ENCODE results near the gene EYS. TPM values are rescaled to one million over a fixed set of nuclear protein-coding genes. Genes with fewer than 3 reads are reported as not detected.
"Not testable (repeated sequence)": the region's sequence is repeated elsewhere in the genome, so short reads cannot be mapped to it uniquely, and the experiment has no call there.

The EYS gene
- total RNA-seq, 3 donors from 2014 or later = 1.3 to 2.9 TPM; not detected in 1

DNA sequence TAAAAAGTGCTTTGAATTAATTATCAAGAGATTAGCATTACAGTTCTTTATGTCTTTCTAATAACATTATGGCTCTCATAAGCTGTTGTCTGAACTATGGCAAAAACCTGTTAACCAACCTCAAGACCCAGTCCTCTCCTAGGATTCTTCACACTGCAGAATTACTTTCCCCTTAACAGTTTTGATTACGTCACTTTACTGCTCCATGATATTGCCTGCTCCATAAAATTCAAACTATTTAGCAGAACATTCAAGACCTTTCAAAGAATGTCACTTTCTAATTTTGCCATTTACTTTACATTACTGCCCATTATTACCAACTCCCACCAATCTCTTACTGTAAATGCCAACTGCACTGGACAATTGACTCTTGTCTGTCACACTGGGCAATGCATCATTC, 1227.9 kb downstream of the EYS start:
- Histone ChIP-seq H3K27ac (no peak overlapping the region), H3K36me3 (no peaks in the 10 kb centered on the region), H3K27me3 (no peaks in the 10 kb centered on the region), H3K4me3 (no peak overlapping the region), H3K9me3 (no peaks in the 10 kb centered on the region), H3K4me1 (no peaks in the 10 kb centered on the region)
- TF ChIP-seq POLR2AphosphoS5 (IDR thresholded peaks at IDR 0.05) (no peak), POLR2A (IDR thresholded peaks at IDR 0.05) (no peak)
- TF ChIP-seq, protein P1, sequence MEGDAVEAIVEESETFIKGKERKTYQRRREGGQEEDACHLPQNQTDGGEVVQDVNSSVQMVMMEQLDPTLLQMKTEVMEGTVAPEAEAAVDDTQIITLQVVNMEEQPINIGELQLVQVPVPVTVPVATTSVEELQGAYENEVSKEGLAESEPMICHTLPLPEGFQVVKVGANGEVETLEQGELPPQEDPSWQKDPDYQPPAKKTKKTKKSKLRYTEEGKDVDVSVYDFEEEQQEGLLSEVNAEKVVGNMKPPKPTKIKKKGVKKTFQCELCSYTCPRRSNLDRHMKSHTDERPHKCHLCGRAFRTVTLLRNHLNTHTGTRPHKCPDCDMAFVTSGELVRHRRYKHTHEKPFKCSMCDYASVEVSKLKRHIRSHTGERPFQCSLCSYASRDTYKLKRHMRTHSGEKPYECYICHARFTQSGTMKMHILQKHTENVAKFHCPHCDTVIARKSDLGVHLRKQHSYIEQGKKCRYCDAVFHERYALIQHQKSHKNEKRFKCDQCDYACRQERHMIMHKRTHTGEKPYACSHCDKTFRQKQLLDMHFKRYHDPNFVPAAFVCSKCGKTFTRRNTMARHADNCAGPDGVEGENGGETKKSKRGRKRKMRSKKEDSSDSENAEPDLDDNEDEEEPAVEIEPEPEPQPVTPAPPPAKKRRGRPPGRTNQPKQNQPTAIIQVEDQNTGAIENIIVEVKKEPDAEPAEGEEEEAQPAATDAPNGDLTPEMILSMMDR (IDR thresholded peaks at IDR 0.05) = no peak
- DNase-seq (ENCODE audit: low spot score in 2 of 2) = no peak
- intact Hi-C loops (cut with DNase I; ENCODE audit: low total_unique reads) = no loop called here

DNA sequence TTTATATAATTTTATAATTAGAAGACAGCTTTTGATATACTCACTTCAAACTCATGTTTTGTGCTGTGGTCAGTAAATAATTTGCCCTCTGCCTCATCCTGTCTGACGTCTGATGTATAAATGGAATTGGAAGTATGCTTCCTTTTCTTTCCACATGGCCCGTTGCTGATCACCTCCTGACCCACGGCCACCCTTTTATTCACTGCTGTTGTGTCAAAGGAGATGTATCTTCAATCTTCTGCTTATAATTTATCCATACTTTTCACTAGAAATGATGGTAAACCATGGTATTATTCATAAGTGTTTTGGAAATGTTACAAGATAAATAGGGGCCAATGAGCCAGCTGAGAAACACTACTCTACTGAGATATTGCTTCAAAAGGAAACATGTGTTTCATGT, 1229.6 kb downstream of the EYS start:
- Histone ChIP-seq H3K36me3 (no peaks in the 10 kb centered on the region), H3K4me3 (no peak overlapping the region), H3K9me3 (no peaks in the 10 kb centered on the region), H3K4me1 (no peaks in the 10 kb centered on the region), H3K27ac (no peak overlapping the region), H3K27me3 (no peaks in the 10 kb centered on the region)
- DNase-seq (ENCODE audit: low spot score in 2 of 2) = no peak
- TF ChIP-seq POLR2A (IDR thresholded peaks at IDR 0.05) = no peak
- TF ChIP-seq, protein P1 (IDR thresholded peaks at IDR 0.05) = no peak
- TF ChIP-seq POLR2AphosphoS5 (IDR thresholded peaks at IDR 0.05) = no peak
- intact Hi-C loops (cut with DNase I; ENCODE audit: low total_unique reads) = no loop called here

DNA sequence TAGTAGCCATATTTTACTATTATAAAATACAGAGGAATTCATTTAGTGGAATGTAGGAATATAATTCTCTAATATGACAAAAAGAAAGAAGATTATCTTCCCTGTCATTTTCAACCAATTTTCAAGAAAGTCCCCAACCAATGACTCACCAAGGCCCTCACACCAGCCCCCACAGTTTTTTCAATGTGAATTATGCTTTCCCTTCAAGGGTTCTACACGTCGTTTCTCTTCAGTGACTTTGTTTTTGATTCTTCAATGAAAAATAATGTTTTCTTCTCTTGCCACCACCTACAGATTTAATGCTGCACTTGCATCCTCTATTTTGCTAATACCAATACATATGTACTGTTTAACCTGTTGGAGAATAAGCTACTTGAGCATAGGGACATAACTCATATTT, 1230.1 kb downstream of the EYS start:
- H3K9me3 ChIP-seq = no peaks in the 10 kb centered on the region
- no peaks in the 10 kb centered on the region for H3K36me3 ChIP-seq
- H3K4me1 ChIP-seq = no peaks in the 10 kb centered on the region
- no peak for DNase-seq (ENCODE audit: low spot score in 2 of 2)
- H3K4me3 ChIP-seq = no peak overlapping the region
- no peaks in the 10 kb centered on the region for H3K27me3 ChIP-seq
- H3K27ac ChIP-seq = no peak overlapping the region
- no peak for TF ChIP-seq POLR2A (IDR thresholded peaks at IDR 0.05)
- TF ChIP-seq POLR2AphosphoS5 (IDR thresholded peaks at IDR 0.05) = no peak
- TF ChIP-seq, protein P1 (IDR thresholded peaks at IDR 0.05) = no peak
- intact Hi-C loops (cut with DNase I; ENCODE audit: low total_unique reads) = no loop called here

DNA sequence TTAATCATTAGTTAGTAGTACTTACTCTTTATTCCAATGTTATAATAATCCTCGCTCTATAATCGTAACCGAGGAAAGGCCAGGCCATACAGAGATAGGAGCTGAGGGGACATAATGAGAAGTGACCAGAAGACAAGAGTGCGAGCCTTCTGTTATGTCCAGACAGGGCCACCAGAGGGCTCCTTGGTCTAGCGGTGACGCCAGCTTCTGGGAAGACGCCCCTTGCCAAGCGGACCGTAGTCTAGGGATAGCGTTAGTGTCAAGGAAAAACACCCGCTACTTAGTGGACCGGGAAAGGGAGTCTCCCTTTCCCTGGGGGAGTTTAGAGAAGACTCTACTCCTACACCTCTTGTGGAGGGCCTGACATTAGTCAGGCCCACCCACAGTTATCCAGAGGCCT, 1237.6 kb downstream of the EYS start:
- H3K27ac ChIP-seq; H3K9me3 ChIP-seq; H3K4me1 ChIP-seq; H3K27me3 ChIP-seq; DNase-seq (ENCODE audit: low spot score in 2 of 2); H3K4me3 ChIP-seq; H3K36me3 ChIP-seq; intact Hi-C loops (cut with DNase I; ENCODE audit: low total_unique reads): not testable (repeated sequence)

DNA sequence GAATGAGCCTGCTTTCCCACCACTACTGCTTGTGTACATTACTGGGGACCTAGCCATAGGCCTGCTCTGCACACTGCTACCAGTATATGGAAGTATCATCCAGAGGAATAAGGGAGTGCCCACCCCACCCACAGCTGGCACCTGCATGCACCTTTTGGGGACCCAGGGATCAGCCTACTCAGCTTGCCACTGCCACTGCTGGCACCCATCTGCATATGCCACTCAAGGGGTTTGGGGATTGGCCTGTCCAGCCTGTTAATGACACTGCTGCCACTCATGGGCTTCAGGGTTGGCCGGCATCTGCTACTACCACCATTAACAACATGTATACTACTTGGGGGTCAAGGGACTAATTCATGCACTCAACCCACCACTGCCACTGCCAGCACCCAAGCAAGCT, 1239.4 kb downstream of the EYS start:
- no peak for DNase-seq (ENCODE audit: low spot score in 2 of 2)
- Histone ChIP-seq H3K36me3 (no peaks in the 10 kb centered on the region), H3K9me3 (peaks cover 0 to 8% of the 10 kb centered on the region in 2 donors), H3K4me3 (no peak overlapping the region), H3K4me1 (no peaks in the 10 kb centered on the region), H3K27me3 (no peaks in the 10 kb centered on the region), H3K27ac (no peak overlapping the region)
- no peak for TF ChIP-seq POLR2AphosphoS5 (IDR thresholded peaks at IDR 0.05)
- TF ChIP-seq, protein P1 (IDR thresholded peaks at IDR 0.05) = no peak
- TF ChIP-seq POLR2A (IDR thresholded peaks at IDR 0.05) = no peak
- intact Hi-C loops (cut with DNase I; ENCODE audit: low total_unique reads) = no loop called here

DNA sequence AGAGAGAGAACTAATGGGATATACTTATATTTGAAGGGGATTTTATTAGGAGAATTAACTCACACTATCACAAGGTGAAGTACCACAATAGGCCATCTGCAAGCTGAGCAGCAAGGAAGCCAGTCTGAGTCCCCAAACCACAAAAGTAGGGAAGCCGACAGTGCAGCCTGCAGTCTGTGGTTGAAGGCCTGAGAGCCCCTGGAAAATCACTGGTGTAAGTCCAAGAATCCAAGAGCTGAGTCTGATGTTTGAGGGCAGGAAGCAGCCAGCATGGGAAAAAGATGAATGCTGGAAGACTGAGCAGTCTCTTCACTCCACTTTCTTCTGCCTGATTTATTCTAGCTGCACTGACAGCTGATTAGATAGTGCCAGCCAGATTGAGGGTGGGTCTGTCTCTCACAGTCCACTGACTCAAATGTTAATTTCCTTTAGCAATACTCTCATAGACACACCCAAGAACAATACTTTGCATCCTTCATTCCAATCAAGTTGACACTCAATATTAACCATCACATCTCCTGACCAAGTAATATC, 1247.5 kb downstream of the EYS start:
- Histone ChIP-seq H3K27me3 (no peaks in the 10 kb centered on the region), H3K36me3 (no peaks in the 10 kb centered on the region), H3K4me3 (no peak overlapping the region), H3K4me1 (no peaks in the 10 kb centered on the region), H3K27ac (no peak overlapping the region), H3K9me3 (no peaks in the 10 kb centered on the region)
- intact Hi-C loops (cut with DNase I; ENCODE audit: low total_unique reads) = loop anchor here (2.0 kb wide), 1 partner anchor 37 kb away; no protein-coding TSS in a partner anchor
- TF ChIP-seq POLR2A (IDR thresholded peaks at IDR 0.05) (no peak), POLR2AphosphoS5 (IDR thresholded peaks at IDR 0.05) (no peak)
- TF ChIP-seq, protein P1 (IDR thresholded peaks at IDR 0.05) = no peak
- DNase-seq (ENCODE audit: low spot score in 2 of 2) = no peak

DNA sequence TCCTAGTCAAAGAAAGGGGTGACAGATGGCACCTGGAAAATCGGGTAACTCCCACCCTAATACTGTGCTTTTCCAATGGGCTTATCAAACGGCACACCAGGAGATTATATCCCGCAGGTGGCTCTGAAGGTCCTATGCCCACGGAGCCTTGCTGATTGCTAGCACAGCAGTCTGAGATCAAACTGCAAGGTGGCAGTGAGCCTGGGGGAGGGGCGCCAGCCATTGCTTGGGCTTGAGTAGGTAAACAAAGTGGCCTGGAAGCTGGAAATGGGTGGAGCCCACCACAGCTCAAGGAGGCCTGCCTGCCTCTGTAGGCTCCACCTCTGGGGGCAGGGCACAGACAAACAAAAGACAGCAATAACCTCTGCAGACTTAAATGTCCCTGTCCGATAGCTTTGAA, 1258.9 kb downstream of the EYS start:
- H3K4me3 ChIP-seq; H3K9me3 ChIP-seq; H3K27me3 ChIP-seq; DNase-seq (ENCODE audit: low spot score in 2 of 2); intact Hi-C loops (cut with DNase I; ENCODE audit: low total_unique reads); H3K36me3 ChIP-seq; H3K27ac ChIP-seq; H3K4me1 ChIP-seq: not testable (repeated sequence)

All from breast epithelium (tissue), 4 donors.